ENCODE results near the gene RREB1.

Gene RREB1

GRCh38 chr6:7159790-7160525 is 52.2 kb downstream of the RREB1 start:
- TF ChIP-seq CTCF (IDR thresholded peaks at IDR 0.05; ENCODE audit: insufficient read depth, low read length, poor library complexity, severe bottlenecking) = no peak
- no peak for TF ChIP-seq EZH2phosphoT487 (conservative IDR thresholded peaks at IDR 0.05; ENCODE audit: low read length)
- Histone ChIP-seq H3K9ac (ENCODE audit: low read length) (no peak overlapping the region), H2AFZ (ENCODE audit: low read depth, low read length, severe bottlenecking) (no peak overlapping the region), H4K20me1 (ENCODE audit: low read depth, low read length) (peaks cover 3% of the 10 kb centered on the region; the same call in 1 of the 2 replicates), H3K79me2 (ENCODE audit: insufficient read depth, low read length) (no peaks in the 10 kb centered on the region), H3K4me3 (ENCODE audit: insufficient read depth, low read length, poor library complexity, severe bottlenecking) (no peak overlapping the region), H3K27me3 (ENCODE audit: low read length) (no peaks in the 10 kb centered on the region), H3K36me3 (ENCODE audit: low read length) (no peaks in the 10 kb centered on the region), H3F3A (ENCODE audit: insufficient read depth) (no peaks in the 10 kb centered on the region), H3K9me3 (ENCODE audit: insufficient read depth, low read length) (no peaks in the 10 kb centered on the region), H3K27ac (ENCODE audit: low read depth, low read length) (no peak overlapping the region), H3K4me2 (ENCODE audit: low read depth, low read length, poor library complexity, severe bottlenecking) (no peak overlapping the region), H3K9me2 (replicated peaks; ENCODE audit: insufficient read depth, low read length) (no peaks in the 10 kb centered on the region)

GRCh38 chr6:7161253-7161623 is 53.5 kb downstream of the RREB1 start:
- Histone ChIP-seq H3K36me3 (ENCODE audit: low read length) (no peaks in the 10 kb centered on the region), H3K79me2 (ENCODE audit: insufficient read depth, low read length) (no peaks in the 10 kb centered on the region), H3F3A (ENCODE audit: insufficient read depth) (no peaks in the 10 kb centered on the region), H3K4me2 (ENCODE audit: low read depth, low read length, poor library complexity, severe bottlenecking) (no peak overlapping the region), H3K4me3 (ENCODE audit: insufficient read depth, low read length, poor library complexity, severe bottlenecking) (no peak overlapping the region), H2AFZ (ENCODE audit: low read depth, low read length, severe bottlenecking) (no peak overlapping the region), H3K9me3 (ENCODE audit: insufficient read depth, low read length) (no peaks in the 10 kb centered on the region), H3K9ac (ENCODE audit: low read length) (no peak overlapping the region), H3K27ac (ENCODE audit: low read depth, low read length) (no peak overlapping the region), H4K20me1 (ENCODE audit: low read depth, low read length) (peaks cover 3% of the 10 kb centered on the region; the same call in 1 of the 2 replicates), H3K27me3 (ENCODE audit: low read length) (no peaks in the 10 kb centered on the region), H3K9me2 (replicated peaks; ENCODE audit: insufficient read depth, low read length) (no peaks in the 10 kb centered on the region)
- TF ChIP-seq CTCF (IDR thresholded peaks at IDR 0.05; ENCODE audit: insufficient read depth, low read length, poor library complexity, severe bottlenecking) = no peak
- no peak for TF ChIP-seq EZH2phosphoT487 (conservative IDR thresholded peaks at IDR 0.05; ENCODE audit: low read length)

- Histone ChIP-seq H3K9me3 (ENCODE audit: insufficient read depth, low read length) (no peaks in the 10 kb centered on the region), H3F3A (ENCODE audit: insufficient read depth) (no peaks in the 10 kb centered on the region), H4K20me1 (ENCODE audit: low read depth, low read length) (peaks cover 3% of the 10 kb centered on the region; the same call in 1 of the 2 replicates), H3K4me3 (ENCODE audit: insufficient read depth, low read length, poor library complexity, severe bottlenecking) (no peak overlapping the region), H3K79me2 (ENCODE audit: insufficient read depth, low read length) (no peaks in the 10 kb centered on the region), H3K27ac (ENCODE audit: low read depth, low read length) (no peak overlapping the region), H3K36me3 (ENCODE audit: low read length) (no peaks in the 10 kb centered on the region), H3K9me2 (replicated peaks; ENCODE audit: insufficient read depth, low read length) (no peaks in the 10 kb centered on the region), H2AFZ (ENCODE audit: low read depth, low read length, severe bottlenecking) (no peak overlapping the region), H3K27me3 (ENCODE audit: low read length) (no peaks in the 10 kb centered on the region), H3K9ac (ENCODE audit: low read length) (no peak overlapping the region), H3K4me2 (ENCODE audit: low read depth, low read length, poor library complexity, severe bottlenecking) (no peak overlapping the region)
- TF ChIP-seq EZH2phosphoT487 (conservative IDR thresholded peaks at IDR 0.05; ENCODE audit: low read length) (no peak), CTCF (IDR thresholded peaks at IDR 0.05; ENCODE audit: insufficient read depth, low read length, poor library complexity, severe bottlenecking) (no peak)
Observed at GRCh38 chr6:7161845-7162244, 54.1 kb downstream of the RREB1 start.
